Measurements from ENCODE around the gene MPC2. TPM values are rescaled to one million over a fixed set of nuclear protein-coding genes. Genes with fewer than 3 reads are reported as not detected.
A peak's percentile ranks its signal among the peaks of the same experiment; 100 is the strongest.

The MPC2 gene
- total and polyA plus RNA-seq, 7 experiments from 2014 or later: 28.0 to 86.9 (median 35.1) TPM

DNA sequence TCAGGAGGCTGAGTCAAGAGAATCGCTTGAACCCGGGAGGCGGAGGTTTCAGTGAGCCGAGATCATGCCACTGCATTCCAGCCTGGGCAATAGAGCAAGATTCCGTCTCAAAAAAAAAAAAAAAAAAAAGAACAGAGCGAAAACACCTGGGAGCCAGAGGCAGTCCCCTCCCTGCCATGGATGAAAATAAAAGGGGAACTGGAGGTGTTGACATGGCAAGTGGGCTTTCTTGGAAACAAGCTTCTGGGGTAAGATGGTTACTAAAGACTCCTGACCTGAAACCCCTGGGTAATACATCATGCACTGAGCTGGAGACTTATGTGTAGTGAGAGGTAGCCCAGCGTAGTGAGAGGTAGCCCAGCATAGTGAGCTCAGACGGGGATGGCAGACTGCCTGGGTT is 54.5 kb downstream of the MPC2 start:
- H3K27ac Mint-ChIP-seq: no peak overlapping the region
- H3K4me1 Mint-ChIP-seq: no peaks in the 10 kb centered on the region
- H3K36me3 Mint-ChIP-seq: peaks cover 0 to 5% (median 0%) of the 10 kb centered on the region in 5 donors
- CTCF ChIA-PET: no interaction called here
- POLR2A ChIA-PET: interaction anchor here (0.6 kb wide), 1 partner anchor 152 kb away, joined by 3 read pairs; no protein-coding TSS in a partner anchor
- H3K27me3 Mint-ChIP-seq: peaks cover 5 to 11% (median 9%) of the 10 kb centered on the region in 5 donors
- H3K4me3 Mint-ChIP-seq: no peak overlapping the region
- H3K4me3 ChIP-seq (ENCODE audit: low read length): no peak overlapping the region
- ATAC-seq: no peak
- H3K9me3 ChIP-seq (ENCODE audit: control insufficient read depth in 2 of 3, low read length in 3 of 3): no peaks in the 10 kb centered on the region
- intact Hi-C loops (cut with micrococcal nuclease): no loop called here
- no peaks in the 10 kb centered on the region for H3K27me3 ChIP-seq (ENCODE audit: control insufficient read depth in 2 of 2, insufficient read depth in 2 of 2, low read length in 2 of 2)
- no peak overlapping the region for H3K27ac ChIP-seq (ENCODE audit: low read depth, low read length)
- no peaks in the 10 kb centered on the region for H3K4me1 ChIP-seq (ENCODE audit: control insufficient read depth in 2 of 2, insufficient read depth in 2 of 2, low read length in 2 of 2)
- no peaks in the 10 kb centered on the region for H3K36me3 ChIP-seq (ENCODE audit: control insufficient read depth in 2 of 3, insufficient read depth in 3 of 3, low read length in 3 of 3)
- DNase-seq: no peak
- H3K9me3 Mint-ChIP-seq: peaks cover 0 to 12% (median 2%) of the 10 kb centered on the region in 11 donors

DNA sequence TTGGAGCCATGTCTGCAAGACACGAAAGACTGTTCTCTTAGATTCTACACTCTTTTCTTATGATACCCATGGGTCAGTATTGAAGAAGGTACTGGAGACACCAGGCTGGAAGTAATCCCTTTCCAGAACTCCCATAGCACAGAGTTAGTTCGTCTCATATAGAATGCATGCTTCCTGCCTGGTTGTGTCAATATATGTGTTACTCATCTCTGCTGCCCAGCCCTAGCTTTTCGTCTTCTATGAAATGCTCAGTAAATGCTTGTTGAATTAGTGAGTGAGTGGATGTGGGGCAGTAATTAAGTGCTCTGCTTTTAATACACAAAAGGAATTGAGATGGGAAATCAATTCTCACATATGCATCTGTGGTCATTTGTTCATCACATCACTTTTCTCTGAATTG is 55.1 kb downstream of the MPC2 start:
- Histone ChIP-seq H3K27ac (ENCODE audit: low read depth, low read length) (no peak overlapping the region), H3K36me3 (ENCODE audit: control insufficient read depth in 2 of 3, insufficient read depth in 3 of 3, low read length in 3 of 3) (no peaks in the 10 kb centered on the region), H3K27me3 (ENCODE audit: control insufficient read depth in 2 of 2, insufficient read depth in 2 of 2, low read length in 2 of 2) (no peaks in the 10 kb centered on the region), H3K4me3 (ENCODE audit: low read length) (no peak overlapping the region), H3K9me3 (ENCODE audit: control insufficient read depth in 2 of 3, low read length in 3 of 3) (no peaks in the 10 kb centered on the region), H3K4me1 (ENCODE audit: control insufficient read depth in 2 of 2, insufficient read depth in 2 of 2, low read length in 2 of 2) (no peaks in the 10 kb centered on the region)
- H3K4me3 Mint-ChIP-seq: no peak overlapping the region
- ATAC-seq: no peak
- no peak overlapping the region for H3K27ac Mint-ChIP-seq
- POLR2A ChIA-PET: interaction anchor here (0.6 kb wide), 1 partner anchor 153 kb away, joined by 3 read pairs; no protein-coding TSS in a partner anchor
- intact Hi-C loops (cut with micrococcal nuclease): no loop called here
- H3K4me1 Mint-ChIP-seq: no peaks in the 10 kb centered on the region
- DNase-seq: no peak
- peaks cover 5 to 11% (median 9%) of the 10 kb centered on the region in 5 donors for H3K27me3 Mint-ChIP-seq
- H3K9me3 Mint-ChIP-seq: peaks cover 0 to 12% (median 2%) of the 10 kb centered on the region in 11 donors
- H3K36me3 Mint-ChIP-seq: peaks cover 0 to 5% (median 0%) of the 10 kb centered on the region in 5 donors
- CTCF ChIA-PET: no interaction called here

DNA sequence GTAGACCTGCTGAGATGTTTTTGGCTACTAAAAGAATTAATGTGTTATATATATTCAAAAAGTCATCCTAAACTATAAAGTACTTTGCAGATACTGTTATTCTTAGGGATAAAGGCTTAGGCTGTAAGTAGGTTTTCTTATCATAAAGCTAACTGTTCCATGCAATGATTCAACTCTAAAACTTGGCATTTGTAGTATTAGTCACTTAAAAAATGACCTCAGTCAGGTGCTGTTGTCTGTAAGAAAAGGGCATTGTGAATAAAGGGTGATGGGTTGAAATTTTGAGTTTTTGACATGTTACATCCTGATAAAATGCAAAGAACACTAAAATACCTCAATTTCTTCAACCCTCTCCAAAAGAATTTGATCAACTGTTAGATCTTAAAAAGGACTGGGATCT is 55.8 kb downstream of the MPC2 start:
- no peak overlapping the region for H3K27ac ChIP-seq (ENCODE audit: low read depth, low read length)
- POLR2A ChIA-PET: no interaction called here
- H3K9me3 ChIP-seq (ENCODE audit: control insufficient read depth in 2 of 3, low read length in 3 of 3): no peaks in the 10 kb centered on the region
- CTCF ChIA-PET: no interaction called here
- no peak for DNase-seq
- peaks cover 0 to 5% (median 0%) of the 10 kb centered on the region in 5 donors for H3K36me3 Mint-ChIP-seq
- H3K4me3 Mint-ChIP-seq: no peak overlapping the region
- no peak for ATAC-seq
- H3K4me3 ChIP-seq (ENCODE audit: low read length): no peak overlapping the region
- peaks cover 0 to 7% (median 0%) of the 10 kb centered on the region in 11 donors for H3K9me3 Mint-ChIP-seq
- no peaks in the 10 kb centered on the region for H3K4me1 Mint-ChIP-seq
- no peaks in the 10 kb centered on the region for H3K4me1 ChIP-seq (ENCODE audit: control insufficient read depth in 2 of 2, insufficient read depth in 2 of 2, low read length in 2 of 2)
- peaks cover 3 to 11% (median 6%) of the 10 kb centered on the region in 5 donors for H3K27me3 Mint-ChIP-seq
- no peaks in the 10 kb centered on the region for H3K27me3 ChIP-seq (ENCODE audit: control insufficient read depth in 2 of 2, insufficient read depth in 2 of 2, low read length in 2 of 2)
- no peak overlapping the region for H3K27ac Mint-ChIP-seq
- no peaks in the 10 kb centered on the region for H3K36me3 ChIP-seq (ENCODE audit: control insufficient read depth in 2 of 3, insufficient read depth in 3 of 3, low read length in 3 of 3)
- intact Hi-C loops (cut with micrococcal nuclease): no loop called here

DNA sequence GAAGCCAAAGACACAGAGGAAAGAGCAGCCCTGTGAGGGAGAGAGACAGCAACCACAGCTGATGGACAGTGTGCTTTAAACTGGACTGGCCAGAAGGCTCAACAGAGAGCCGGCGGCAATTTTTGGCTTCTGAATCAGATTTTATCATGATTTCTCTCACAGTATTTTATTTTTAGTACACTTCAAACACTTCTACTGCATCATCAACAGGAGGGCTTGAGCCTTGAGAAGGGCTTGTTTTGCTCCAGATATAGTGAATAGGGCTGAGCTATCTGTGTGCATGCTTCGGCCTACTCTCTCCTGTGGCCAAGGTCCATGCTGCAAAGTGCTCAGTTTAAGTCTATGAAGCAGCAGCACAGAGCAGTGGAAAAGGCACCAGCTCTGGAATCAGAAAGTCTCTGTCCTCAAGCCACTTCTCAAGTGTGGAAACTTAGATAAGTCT is 56.3 kb downstream of the MPC2 start:
- peaks cover 0 to 7% (median 0%) of the 10 kb centered on the region in 11 donors for H3K9me3 Mint-ChIP-seq
- intact Hi-C loops (cut with micrococcal nuclease): no loop called here
- ATAC-seq: no peak
- H3K27me3 Mint-ChIP-seq: peaks cover 0 to 11% (median 6%) of the 10 kb centered on the region in 5 donors
- H3K4me1 Mint-ChIP-seq: no peaks in the 10 kb centered on the region
- POLR2A ChIA-PET: no interaction called here
- no peaks in the 10 kb centered on the region for H3K4me1 ChIP-seq (ENCODE audit: control insufficient read depth in 2 of 2, insufficient read depth in 2 of 2, low read length in 2 of 2)
- no peak for DNase-seq
- H3K27ac Mint-ChIP-seq: no peak overlapping the region
- peaks cover 0 to 5% (median 0%) of the 10 kb centered on the region in 5 donors for H3K36me3 Mint-ChIP-seq
- CTCF ChIA-PET: no interaction called here
- no peak overlapping the region for H3K4me3 Mint-ChIP-seq
- H3K36me3 ChIP-seq (ENCODE audit: control insufficient read depth in 2 of 3, insufficient read depth in 3 of 3, low read length in 3 of 3): no peaks in the 10 kb centered on the region
- H3K27ac ChIP-seq (ENCODE audit: low read depth, low read length): no peak overlapping the region
- H3K9me3 ChIP-seq (ENCODE audit: control insufficient read depth in 2 of 3, low read length in 3 of 3): no peaks in the 10 kb centered on the region
- no peaks in the 10 kb centered on the region for H3K27me3 ChIP-seq (ENCODE audit: control insufficient read depth in 2 of 2, insufficient read depth in 2 of 2, low read length in 2 of 2)
- no peak overlapping the region for H3K4me3 ChIP-seq (ENCODE audit: low read length)

DNA sequence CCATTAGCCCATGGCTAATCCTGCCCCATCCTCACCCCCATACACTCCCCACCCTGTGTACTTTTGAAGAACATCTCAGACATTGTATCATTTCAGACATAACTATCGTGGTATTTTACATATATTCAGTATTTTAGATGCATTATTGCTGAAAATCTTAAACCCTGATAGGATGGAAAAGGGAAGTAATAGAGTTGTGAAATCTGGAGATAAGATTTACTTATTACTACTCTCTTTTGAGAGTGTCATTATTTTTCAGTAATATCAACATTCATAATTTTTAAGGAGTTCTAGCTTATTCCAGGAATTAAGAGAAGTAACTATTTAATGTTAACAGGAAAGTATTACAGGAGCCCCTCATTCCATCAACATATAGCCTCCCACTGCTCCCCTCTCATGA is 57.4 kb downstream of the MPC2 start:
- Histone ChIP-seq H3K4me1 (ENCODE audit: control insufficient read depth in 2 of 2, insufficient read depth in 2 of 2, low read length in 2 of 2) (no peaks in the 10 kb centered on the region), H3K9me3 (ENCODE audit: control insufficient read depth in 2 of 3, low read length in 3 of 3) (no peaks in the 10 kb centered on the region), H3K4me3 (ENCODE audit: low read length) (no peak overlapping the region), H3K27ac (ENCODE audit: low read depth, low read length) (no peak overlapping the region), H3K27me3 (ENCODE audit: control insufficient read depth in 2 of 2, insufficient read depth in 2 of 2, low read length in 2 of 2) (no peaks in the 10 kb centered on the region), H3K36me3 (ENCODE audit: control insufficient read depth in 2 of 3, insufficient read depth in 3 of 3, low read length in 3 of 3) (no peaks in the 10 kb centered on the region)
- H3K4me1 Mint-ChIP-seq: no peaks in the 10 kb centered on the region
- H3K27me3 Mint-ChIP-seq: peaks cover 0 to 11% (median 0%) of the 10 kb centered on the region in 5 donors
- peaks cover 0 to 2% (median 0%) of the 10 kb centered on the region in 11 donors for H3K9me3 Mint-ChIP-seq
- POLR2A ChIA-PET: no interaction called here
- no peak for ATAC-seq
- intact Hi-C loops (cut with micrococcal nuclease): no loop called here
- no peak for DNase-seq
- H3K27ac Mint-ChIP-seq: peak overlapping the region in 1 of 9 donors; percentile 28
- peaks cover 0 to 4% (median 0%) of the 10 kb centered on the region in 5 donors for H3K36me3 Mint-ChIP-seq
- H3K4me3 Mint-ChIP-seq: no peak overlapping the region
- CTCF ChIA-PET: interaction anchor here (0.6 kb wide), 1 partner anchor 27 kb away, joined by 3 read pairs; no protein-coding TSS in a partner anchor

DNA sequence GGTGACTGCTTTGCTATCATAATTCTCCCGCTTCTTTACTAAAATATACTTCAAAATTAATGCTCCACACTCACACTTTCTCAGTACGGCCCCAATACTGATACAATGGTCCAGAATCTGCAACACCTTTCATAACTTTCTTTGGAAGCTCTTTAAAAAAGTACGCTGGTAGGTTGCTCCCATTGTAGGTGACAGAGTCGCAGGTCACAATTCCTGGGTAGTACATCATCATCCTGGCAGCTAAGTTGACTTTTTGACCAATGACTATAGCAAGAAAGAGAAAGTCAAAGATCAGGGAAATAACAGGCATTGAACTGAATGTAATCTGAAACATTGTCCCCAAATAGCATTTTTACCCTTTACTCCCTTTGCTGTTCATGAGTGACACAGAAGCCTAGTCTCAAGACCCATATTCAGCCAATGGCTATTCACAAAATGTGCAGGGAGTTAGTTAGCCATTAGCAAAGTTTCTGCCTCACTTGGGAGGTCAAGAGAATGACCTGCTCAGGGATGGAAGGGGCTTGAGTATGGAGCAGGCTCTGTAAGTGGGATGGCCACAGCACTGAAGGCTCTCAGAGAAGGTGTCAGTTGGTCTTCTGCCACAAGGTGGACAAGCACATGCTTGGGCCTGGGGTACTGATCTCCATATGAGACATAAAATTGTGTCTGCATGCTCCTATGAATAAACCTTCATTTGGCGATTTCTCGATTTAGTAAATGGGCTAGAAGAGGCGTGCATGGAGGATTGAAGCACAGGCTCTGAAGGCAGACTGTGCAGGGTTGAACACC is 58.3 kb downstream of the MPC2 start:
- no peaks in the 10 kb centered on the region for H3K4me1 Mint-ChIP-seq
- no peak overlapping the region for H3K27ac ChIP-seq (ENCODE audit: low read depth, low read length)
- H3K9me3 ChIP-seq (ENCODE audit: control insufficient read depth in 2 of 3, low read length in 3 of 3): no peaks in the 10 kb centered on the region
- no peaks in the 10 kb centered on the region for H3K36me3 Mint-ChIP-seq
- no peaks in the 10 kb centered on the region for H3K36me3 ChIP-seq (ENCODE audit: control insufficient read depth in 2 of 3, insufficient read depth in 3 of 3, low read length in 3 of 3)
- ChIA-PET CTCF (interaction anchor here (0.6 kb wide), 1 partner anchor 26 kb away, joined by 3 read pairs; no protein-coding TSS in a partner anchor), POLR2A (no interaction called here)
- H3K4me1 ChIP-seq (ENCODE audit: control insufficient read depth in 2 of 2, insufficient read depth in 2 of 2, low read length in 2 of 2): no peaks in the 10 kb centered on the region
- H3K27me3 Mint-ChIP-seq: peaks cover 0 to 7% (median 0%) of the 10 kb centered on the region in 5 donors
- intact Hi-C loops (cut with micrococcal nuclease): no loop called here
- DNase-seq: no peak
- no peaks in the 10 kb centered on the region for H3K9me3 Mint-ChIP-seq
- no peak overlapping the region for H3K27ac Mint-ChIP-seq
- no peaks in the 10 kb centered on the region for H3K27me3 ChIP-seq (ENCODE audit: control insufficient read depth in 2 of 2, insufficient read depth in 2 of 2, low read length in 2 of 2)
- no peak overlapping the region for H3K4me3 Mint-ChIP-seq
- no peak overlapping the region for H3K4me3 ChIP-seq (ENCODE audit: low read length)
- no peak for ATAC-seq
